Suppressor macrophage (primary cell): Measurements from ENCODE around the gene SGCD.

Experiments
- DNase-seq, 4 experiments: peaks; one replicate each; pipeline ENCODE4 v3.0.0-alpha.2; 2020 to 2022

Gene SGCD

GRCh38 chr5:156522651-156523529 lies 195.9 kb downstream of the SGCD start:
- no peak for DNase-seq

GRCh38 chr5:156523607-156524006 lies 196.6 kb downstream of the SGCD start:
- DNase-seq = no peak

- DNase-seq = no peak
Measured at GRCh38 chr5:156526081-156526925, 199.3 kb downstream of the SGCD start.

GRCh38 chr5:156527611-156528010 lies 200.6 kb downstream of the SGCD start:
- no peak for DNase-seq

GRCh38 chr5:156528673-156529072 lies 201.7 kb downstream of the SGCD start:
- DNase-seq = no peak

- no peak for DNase-seq
Measured at GRCh38 chr5:156529892-156530291, 202.9 kb downstream of the SGCD start.

GRCh38 chr5:156531199-156531598 lies 204.2 kb downstream of the SGCD start:
- no peak for DNase-seq

GRCh38 chr5:156532921-156533320 lies 206.0 kb downstream of the SGCD start:
- DNase-seq = no peak

GRCh38 chr5:156534085-156534484 lies 207.1 kb downstream of the SGCD start:
- no peak for DNase-seq

- DNase-seq = no peak
Measured at GRCh38 chr5:156534906-156535485, 208.0 kb downstream of the SGCD start.

- no peak for DNase-seq
Measured at GRCh38 chr5:156540491-156540890, 213.5 kb downstream of the SGCD start.

GRCh38 chr5:156541582-156541981 lies 214.6 kb downstream of the SGCD start:
- DNase-seq = no peak

GRCh38 chr5:156543348-156544145 lies 216.6 kb downstream of the SGCD start:
- no peak for DNase-seq

- no peak for DNase-seq
Measured at GRCh38 chr5:156552855-156553358, 225.9 kb downstream of the SGCD start.

GRCh38 chr5:156556666-156557406 lies 229.9 kb downstream of the SGCD start:
- no peak for DNase-seq

GRCh38 chr5:156560002-156560401 lies 233.0 kb downstream of the SGCD start:
- DNase-seq = no peak

- DNase-seq = no peak
Measured at GRCh38 chr5:156561651-156562050, 234.7 kb downstream of the SGCD start.

- DNase-seq = no peak
Measured at GRCh38 chr5:156570615-156571014, 243.7 kb downstream of the SGCD start.

GRCh38 chr5:156581725-156582124 lies 254.8 kb downstream of the SGCD start:
- DNase-seq = no peak

- DNase-seq = no peak
Measured at GRCh38 chr5:156582193-156582598, 255.2 kb downstream of the SGCD start.

- no peak for DNase-seq
Measured at GRCh38 chr5:156584871-156585270, 257.9 kb downstream of the SGCD start.
